DMS79 (cell line): Measurements from ENCODE around the gene STON1.
"Not testable (repeated sequence)": the region's sequence is repeated elsewhere in the genome, so short reads cannot be mapped to it uniquely, and the experiment has no call there.

Source experiments
- DNase-seq: peaks from one replicate; lab custom pipeline; 2025; lab: John Stamatoyannopoulos, UW

The STON1 gene

GRCh38 chr2:48569433-48569832 is 39.5 kb downstream of the STON1 start:
- no peak for DNase-seq

GRCh38 chr2:48572816-48573215 is 42.9 kb downstream of the STON1 start:
- DNase-seq: no peak

- DNase-seq: no peak
Observed at GRCh38 chr2:48574353-48575287, 44.7 kb downstream of the STON1 start.

GRCh38 chr2:48578313-48578712 is 48.4 kb downstream of the STON1 start:
- DNase-seq: no peak

- DNase-seq: no peak
Observed at GRCh38 chr2:48583961-48584360, 54.0 kb downstream of the STON1 start.

GRCh38 chr2:48584551-48584950 is 54.6 kb downstream of the STON1 start:
- DNase-seq: no peak

GRCh38 chr2:48586433-48586832 is 56.5 kb downstream of the STON1 start:
- DNase-seq: no peak

GRCh38 chr2:48587560-48587959 is 57.6 kb downstream of the STON1 start:
- no peak for DNase-seq

GRCh38 chr2:48587961-48588360 is 58.0 kb downstream of the STON1 start:
- no peak for DNase-seq

GRCh38 chr2:48588745-48589144 is 58.8 kb downstream of the STON1 start:
- DNase-seq: no peak

GRCh38 chr2:48589170-48589767 is 59.3 kb downstream of the STON1 start:
- no peak for DNase-seq

GRCh38 chr2:48590017-48590416 is 60.1 kb downstream of the STON1 start:
- no peak for DNase-seq

GRCh38 chr2:48592067-48592466 is 62.1 kb downstream of the STON1 start:
- no peak for DNase-seq

- not testable (repeated sequence) for DNase-seq
Observed at GRCh38 chr2:48596751-48597150, 66.8 kb downstream of the STON1 start.

- DNase-seq: no peak
Observed at GRCh38 chr2:48597492-48597891, 67.5 kb downstream of the STON1 start.

- DNase-seq: no peak
Observed at GRCh38 chr2:48600204-48600813, 70.4 kb downstream of the STON1 start.

- DNase-seq: no peak
Observed at GRCh38 chr2:48600917-48601316, 71.0 kb downstream of the STON1 start.

GRCh38 chr2:48601349-48601748 is 71.4 kb downstream of the STON1 start:
- no peak for DNase-seq

GRCh38 chr2:48605482-48606175 is 75.7 kb downstream of the STON1 start:
- DNase-seq: no peak

- no peak for DNase-seq
Observed at GRCh38 chr2:48607307-48608014, 77.5 kb downstream of the STON1 start.

GRCh38 chr2:48613211-48613610 is 83.3 kb downstream of the STON1 start:
- DNase-seq: no peak

GRCh38 chr2:48614581-48614980 is 84.6 kb downstream of the STON1 start:
- DNase-seq: not testable (repeated sequence)
